Stimulated activated CD8-positive, alpha-beta memory T cell treated with anti-CD3 and anti-CD28 coated beads, Interleukin-2, amount 100 ng/mL, for 1 hour (primary cell): ENCODE results near the gene ZBTB1.
"Not testable (repeated sequence)": the region's sequence is repeated elsewhere in the genome, so short reads cannot be mapped to it uniquely, and the experiment has no call there.

ENCODE experiments used
- DNase-seq, 2 donors: peaks; one replicate each; pipeline ENCODE4 v3.0.0-alpha.2; 2020; ENCODE audit warnings: low read depth in 2 of 2

ZBTB1 gene

DNA sequence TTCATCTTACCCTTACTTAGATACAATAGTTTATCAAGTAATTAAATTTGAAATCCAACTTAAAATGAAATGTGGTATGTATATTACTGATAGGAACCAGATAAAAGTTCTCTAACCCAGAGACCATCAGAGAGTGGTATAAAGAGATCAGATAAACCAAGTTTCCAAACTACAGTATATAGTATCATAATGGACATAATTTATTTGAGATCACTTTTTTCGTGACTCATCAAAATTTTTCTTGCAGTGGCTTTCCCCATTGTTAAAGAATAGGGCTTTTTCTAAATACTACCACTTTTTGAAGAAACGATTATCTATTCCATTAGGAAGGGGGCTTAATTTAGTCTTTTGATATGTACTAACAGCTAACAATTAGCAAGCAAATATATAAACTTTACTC, 20.8 kb downstream of the ZBTB1 start:
- DNase-seq = no peak

DNA sequence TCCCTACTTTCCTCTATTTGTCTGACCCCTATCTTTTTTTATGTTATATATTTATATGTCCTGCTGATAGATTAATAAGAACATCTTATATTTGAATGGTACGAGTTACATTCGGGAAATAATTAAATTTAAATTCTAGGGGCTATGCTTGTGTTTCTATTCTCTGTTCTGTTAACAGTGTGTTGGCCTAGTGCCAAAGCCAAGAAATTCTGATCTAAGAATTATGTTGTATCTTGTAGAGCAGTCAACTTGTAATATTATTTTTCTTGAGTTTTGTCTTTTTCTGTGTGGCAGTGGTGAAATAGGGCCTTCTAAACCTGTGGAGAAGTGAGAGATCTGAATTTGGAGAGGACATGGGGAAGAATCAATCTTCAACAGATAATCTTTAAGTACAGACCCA, 27.0 kb downstream of the ZBTB1 start:
- no peak for DNase-seq

DNA sequence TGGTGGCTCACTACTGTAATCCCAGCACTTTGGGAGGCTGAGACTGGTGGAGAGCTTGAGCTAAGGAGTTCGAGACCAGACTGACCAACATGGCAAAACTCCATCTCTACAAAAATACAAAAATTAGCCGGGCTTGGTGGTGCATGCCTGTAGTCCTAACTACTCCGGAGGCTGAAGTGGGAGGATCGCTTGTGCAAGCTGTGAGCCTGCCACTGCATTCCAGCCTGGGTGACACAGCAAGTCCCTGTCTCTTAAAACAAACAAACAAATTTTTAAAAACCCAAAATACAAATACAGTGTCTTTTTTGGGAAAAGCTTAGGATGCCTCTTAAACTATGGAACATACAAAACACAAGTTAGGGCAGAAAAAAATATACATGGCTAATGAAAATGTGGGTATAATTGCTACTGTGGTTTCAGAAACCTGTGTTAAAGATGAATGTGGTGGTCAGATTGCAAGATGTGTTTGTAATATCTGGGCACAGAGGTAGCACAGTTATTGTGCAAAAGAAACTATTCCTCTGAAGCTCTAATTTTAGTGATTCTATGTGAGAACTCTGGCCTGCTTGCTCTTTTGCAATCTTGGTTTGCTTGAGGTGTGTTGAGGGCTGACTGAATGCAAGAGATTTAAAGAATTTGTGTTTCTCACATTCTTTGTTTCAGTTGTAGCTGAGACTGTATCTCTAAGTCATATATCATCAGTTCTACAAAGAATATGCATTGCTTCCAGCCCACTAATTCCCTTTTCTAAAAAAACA, 32.1 kb downstream of the ZBTB1 start:
- no peak for DNase-seq

DNA sequence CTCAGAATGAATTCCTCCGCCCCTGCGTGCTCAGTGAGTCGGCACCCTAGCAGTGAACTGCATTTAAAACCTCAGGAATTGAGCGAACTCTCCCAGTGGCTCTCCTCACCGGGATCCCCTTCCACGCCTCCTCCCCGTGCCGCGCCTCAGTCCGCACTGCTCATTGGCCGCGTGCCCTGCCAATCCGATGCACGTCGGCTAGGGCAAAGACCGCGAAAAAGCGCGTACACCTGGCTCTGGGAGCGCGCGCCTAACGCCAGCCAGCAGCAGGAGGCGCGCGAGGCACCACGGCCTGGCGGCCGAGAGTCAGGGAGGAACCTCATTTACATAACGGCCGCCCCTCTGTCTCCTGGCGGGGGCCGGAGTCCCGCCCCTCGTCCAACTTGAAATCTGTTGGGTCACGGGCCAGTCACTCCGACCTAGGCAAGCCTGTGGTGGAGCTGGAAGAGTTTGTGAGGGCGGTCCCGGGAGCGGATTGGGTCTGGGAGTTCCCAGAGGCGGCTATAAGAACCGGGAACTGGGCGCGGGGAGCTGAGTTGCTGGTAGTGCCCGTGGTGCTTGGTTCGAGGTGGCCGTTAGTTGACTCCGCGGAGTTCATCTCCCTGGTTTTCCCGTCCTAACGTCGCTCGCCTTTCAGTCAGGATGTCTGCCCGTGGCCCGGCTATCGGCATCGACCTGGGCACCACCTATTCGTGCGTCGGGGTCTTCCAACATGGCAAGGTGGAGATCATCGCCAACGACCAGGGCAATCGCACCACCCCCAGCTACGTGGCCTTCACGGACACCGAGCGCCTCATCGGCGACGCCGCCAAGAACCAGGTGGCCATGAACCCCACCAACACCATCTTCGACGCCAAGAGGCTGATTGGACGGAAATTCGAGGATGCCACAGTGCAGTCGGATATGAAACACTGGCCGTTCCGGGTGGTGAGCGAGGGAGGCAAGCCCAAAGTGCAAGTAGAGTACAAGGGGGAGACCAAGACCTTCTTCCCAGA, 35.9 kb downstream of the ZBTB1 start, which contains the start of gene HSPA2:
Gene HSPA2, plus strand, starts transcription at position 534 of the 995 bp plus-strand sequence. Its CDS starts 109 bp downstream, at position 643.
- peak; percentile 84 to 85 for DNase-seq

DNA sequence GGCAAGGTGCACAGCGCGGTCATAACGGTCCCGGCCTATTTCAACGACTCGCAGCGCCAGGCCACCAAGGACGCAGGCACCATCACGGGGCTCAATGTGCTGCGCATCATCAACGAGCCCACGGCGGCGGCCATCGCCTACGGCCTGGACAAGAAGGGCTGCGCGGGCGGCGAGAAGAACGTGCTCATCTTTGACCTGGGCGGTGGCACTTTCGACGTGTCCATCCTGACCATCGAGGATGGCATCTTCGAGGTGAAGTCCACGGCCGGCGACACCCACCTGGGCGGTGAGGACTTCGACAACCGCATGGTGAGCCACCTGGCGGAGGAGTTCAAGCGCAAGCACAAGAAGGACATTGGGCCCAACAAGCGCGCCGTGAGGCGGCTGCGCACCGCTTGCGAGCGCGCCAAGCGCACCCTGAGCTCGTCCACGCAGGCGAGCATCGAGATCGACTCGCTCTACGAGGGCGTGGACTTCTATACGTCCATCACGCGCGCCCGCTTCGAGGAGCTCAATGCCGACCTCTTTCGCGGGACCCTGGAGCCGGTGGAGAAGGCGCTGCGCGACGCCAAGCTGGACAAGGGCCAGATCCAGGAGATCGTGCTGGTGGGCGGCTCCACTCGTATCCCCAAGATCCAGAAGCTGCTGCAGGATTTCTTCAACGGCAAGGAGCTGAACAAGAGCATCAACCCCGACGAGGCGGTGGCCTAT, 36.8 kb downstream of the ZBTB1 start:
- DNase-seq = no peak

DNA sequence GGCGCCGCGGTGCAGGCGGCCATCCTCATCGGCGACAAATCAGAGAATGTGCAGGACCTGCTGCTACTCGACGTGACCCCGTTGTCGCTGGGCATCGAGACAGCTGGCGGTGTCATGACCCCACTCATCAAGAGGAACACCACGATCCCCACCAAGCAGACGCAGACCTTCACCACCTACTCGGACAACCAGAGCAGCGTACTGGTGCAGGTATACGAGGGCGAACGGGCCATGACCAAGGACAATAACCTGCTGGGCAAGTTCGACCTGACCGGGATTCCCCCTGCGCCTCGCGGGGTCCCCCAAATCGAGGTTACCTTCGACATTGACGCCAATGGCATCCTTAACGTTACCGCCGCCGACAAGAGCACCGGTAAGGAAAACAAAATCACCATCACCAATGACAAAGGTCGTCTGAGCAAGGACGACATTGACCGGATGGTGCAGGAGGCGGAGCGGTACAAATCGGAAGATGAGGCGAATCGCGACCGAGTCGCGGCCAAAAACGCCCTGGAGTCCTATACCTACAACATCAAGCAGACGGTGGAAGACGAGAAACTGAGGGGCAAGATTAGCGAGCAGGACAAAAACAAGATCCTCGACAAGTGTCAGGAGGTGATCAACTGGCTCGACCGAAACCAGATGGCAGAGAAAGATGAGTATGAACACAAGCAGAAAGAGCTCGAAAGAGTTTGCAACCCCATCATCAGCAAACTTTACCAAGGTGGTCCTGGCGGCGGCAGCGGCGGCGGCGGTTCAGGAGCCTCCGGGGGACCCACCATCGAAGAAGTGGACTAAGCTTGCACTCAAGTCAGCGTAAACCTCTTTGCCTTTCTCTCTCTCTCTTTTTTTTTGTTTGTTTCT, 37.6 kb downstream of the ZBTB1 start:
- no peak for DNase-seq

DNA sequence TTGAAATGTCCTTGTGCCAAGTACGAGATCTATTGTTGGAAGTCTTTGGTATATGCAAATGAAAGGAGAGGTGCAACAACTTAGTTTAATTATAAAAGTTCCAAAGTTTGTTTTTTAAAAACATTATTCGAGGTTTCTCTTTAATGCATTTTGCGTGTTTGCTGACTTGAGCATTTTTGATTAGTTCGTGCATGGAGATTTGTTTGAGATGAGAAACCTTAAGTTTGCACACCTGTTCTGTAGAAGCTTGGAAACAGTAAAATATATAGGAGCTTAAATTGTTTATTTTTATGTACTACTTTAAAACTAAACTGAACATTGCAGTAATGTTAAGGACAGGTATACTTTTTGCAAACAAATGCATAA, 38.2 kb downstream of the ZBTB1 start:
- DNase-seq = no peak

DNA sequence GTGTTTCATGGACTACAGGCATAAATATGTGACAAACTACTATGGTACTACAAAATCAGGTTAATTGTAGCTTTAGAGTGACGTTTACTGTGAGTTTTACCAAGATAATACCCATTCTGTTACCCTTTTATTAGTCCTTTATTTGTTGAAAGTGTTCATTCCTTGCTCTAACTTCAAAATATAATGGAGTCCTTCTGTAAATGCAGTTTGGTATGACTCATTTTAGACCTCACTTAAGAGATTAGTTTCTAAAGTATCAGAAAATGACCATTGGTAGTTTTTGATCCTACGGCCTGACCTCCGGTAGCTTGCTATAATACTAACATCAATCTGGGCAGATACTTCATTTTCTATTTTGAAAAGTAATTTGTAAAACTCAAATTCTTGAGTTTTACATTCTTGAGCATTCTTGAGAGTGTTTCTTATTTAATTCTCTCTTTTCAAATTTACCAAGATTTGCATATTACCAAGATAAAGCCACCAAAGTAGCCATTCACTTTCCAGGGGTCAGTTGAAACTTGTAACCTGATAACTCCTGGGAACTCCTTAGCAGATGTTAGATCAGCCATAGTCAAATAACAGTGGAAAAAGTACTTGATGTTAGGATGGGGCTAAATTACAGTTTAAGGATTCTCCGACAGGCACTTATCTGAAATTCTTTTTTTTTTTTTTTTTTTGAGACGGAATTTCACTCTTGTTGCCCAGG, 40.2 kb downstream of the ZBTB1 start:
- no peak for DNase-seq

DNA sequence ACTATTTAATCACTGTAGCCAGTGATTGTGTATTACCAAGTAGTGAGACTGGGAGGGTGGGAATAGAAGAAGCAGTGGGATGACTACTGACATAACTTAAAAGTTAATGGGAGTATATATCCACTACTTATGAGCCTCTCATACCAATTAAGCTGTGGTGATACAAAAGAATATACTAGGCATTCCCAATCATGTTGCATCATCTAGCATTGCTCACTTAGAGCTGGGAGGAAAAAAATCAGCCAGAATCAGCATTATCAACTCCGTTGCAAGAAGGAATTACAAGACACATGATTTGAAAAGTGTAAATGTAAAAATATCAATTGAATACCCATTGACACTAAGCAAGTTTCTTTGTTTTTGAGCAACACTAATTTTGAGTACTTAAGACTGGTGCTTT, 44.4 kb downstream of the ZBTB1 start:
- DNase-seq = no peak

DNA sequence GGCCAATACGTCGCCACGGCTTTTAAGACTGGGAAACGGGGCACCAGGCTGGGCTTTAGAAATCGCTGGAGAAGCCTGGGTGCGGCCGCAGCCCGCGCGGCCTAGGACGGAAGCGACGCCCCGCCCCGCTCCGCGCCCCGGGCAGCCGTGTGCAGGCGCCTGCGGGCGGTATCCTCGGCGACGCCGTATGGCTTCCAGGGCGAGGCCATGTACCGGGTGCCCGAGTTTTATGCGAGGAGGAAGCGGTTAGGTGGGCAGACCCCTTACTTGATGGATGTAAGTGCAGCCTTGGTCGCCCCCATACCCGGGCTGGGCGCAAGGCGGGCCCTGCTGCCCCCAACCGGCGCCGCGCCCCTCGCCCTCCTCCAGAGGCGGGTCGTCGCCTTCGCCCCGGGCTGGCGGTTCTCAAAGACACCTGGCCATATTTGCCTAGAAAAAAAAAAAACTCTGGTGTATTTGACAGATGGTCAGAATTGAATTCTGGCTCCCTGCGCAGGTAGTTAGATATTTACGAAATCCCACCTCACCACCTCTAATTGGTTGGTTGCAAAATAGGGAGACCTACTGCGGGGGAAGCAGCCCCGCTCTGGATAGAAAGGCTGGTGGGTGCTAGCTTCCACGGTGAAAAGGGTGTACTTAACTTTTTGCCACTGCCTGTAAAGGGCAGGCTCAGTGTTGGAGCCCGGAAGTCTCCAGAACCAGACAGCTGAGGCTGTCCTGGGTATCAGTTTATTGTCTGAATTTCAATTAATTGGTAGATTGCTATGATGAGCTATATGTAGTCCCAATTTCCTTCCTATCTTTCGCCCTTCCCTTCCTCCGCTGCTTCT, 45.4 kb downstream of the ZBTB1 start, which contains the start of gene PPP1R36:
Gene PPP1R36, plus strand, starts transcription at position 171 of the 830 bp plus-strand sequence. Its CDS starts 37 bp downstream, at position 208.
- DNase-seq = peak in 1 of 2 donors; percentile 17

DNA sequence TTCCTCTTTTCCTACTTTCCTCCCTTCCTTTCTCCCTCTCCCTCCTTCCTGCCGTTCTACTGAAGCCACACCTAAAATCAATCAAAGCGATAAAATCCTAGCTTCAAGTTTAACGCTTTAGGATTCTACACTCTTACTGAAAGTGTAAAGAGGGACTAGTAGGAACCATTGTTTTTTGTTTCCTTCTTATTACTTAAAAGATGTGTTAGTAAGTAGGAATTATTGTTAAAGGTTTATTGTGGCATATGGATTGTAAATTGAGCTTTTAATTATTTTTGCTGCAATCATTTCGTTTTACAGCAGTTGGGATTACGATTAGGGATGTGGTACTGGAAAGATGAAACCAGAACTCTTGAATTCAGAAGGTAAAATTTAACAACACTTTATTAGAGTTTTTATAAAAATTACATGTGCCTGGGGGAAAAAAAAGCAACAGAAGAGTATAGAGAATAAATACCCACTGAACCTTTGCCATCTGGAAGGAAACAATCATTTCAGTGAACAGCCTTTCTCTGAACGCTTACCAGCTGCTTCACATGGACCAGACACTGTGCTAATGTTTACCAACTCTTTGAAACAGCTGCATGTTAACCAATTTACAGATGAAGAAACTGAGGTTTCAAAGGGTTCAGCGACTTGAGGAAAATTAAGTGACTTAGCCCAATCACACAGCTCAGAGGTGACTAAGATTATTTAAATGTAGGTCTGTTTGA, 46.2 kb downstream of the ZBTB1 start:
- no peak for DNase-seq

DNA sequence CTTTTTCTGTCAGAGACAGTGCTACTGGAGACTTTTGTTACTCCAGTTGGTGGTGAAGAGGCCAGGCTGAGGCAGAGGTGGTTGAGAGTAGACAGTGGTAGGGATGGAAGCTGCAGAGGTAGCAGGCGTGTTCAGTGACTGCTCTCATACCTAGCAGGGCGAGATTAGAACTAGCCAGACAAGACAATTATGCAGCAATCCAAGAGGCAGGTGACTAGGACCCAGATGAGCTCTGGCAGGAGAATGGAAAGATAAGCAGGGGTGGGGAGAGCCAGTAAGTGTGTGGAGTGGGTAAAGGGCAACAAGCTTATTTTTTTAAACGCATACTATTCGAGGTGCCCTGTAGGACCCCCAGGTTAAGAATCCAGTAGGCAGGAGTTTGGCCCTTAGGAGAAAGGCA, 50.0 kb downstream of the ZBTB1 start:
- DNase-seq = no peak

DNA sequence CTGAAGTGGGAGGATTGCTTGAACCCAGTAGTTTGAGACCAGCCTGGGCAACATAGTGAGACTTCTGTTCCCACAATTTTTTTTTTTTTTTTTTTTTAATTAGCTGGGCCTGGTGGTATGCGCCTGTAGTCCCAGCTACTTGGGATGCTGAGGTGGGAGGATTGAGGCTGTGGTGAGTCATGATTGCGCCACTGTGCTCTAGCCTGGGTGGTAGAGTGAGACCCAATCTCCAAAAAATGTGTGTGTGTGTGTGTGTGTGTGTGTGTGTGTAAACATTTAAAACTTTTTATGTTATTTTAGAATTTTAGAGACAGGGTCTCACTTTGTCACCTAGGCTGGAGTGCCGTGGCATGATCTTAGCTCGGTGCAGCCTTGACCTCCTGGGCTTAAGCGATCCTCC, 52.0 kb downstream of the ZBTB1 start:
- DNase-seq = no peak

DNA sequence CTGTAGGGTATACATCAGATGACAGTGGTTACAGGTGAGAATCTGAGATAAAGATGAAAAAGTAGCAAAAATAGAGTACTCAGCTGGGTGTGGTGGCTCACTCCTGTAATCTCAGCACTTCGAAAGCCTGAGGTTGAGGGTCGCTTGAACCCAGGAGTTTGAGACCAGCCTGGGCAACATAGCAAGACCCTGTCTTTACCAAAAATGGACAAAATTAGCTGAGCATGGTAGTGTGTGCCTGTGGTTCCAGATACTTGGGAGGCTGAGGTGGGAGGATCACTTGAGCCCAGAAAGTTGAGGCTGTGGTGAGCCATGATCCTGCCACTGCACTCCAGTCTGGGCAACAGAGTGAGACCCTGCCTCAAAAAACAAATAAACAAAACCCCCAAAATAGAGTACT, 53.6 kb downstream of the ZBTB1 start:
- not testable (repeated sequence) for DNase-seq

DNA sequence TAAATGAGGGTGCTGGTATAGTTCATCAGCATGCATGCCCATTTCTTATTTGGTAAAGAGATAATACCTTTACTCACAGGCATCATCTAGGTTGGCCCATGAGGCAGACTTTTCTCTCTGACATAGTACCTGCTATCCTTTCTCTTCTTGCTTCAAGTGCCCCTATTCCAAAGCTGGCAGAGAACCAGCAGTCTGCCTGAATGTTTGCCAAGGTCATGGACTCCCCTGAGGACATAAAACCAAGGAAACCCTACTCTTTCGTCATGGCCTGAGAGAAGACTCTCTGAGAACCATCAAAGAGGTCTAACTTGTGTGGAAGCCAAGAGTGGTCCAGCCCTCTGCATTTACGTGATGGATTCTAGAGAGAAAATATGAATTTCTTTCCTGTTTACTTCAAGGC, 57.1 kb downstream of the ZBTB1 start:
- no peak for DNase-seq

DNA sequence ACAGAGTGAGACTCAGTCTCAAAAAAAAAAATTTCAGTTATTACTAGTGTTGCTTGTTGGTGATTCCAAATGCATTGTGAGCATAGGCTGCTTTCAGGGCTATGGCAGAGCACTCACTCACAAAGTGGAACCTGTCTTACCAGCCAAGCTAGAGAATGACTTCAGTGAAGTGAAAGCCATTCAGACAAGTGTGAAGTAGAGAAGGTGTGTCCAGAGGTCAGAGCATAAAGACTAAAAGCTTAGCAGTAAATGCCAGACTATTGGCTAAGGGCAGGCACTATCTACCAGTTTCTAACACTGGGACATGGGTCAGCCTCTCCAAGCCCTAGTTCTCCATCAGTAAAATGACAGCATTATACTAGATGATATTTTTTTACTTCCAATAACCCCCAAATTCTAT, 57.9 kb downstream of the ZBTB1 start:
- DNase-seq = no peak

DNA sequence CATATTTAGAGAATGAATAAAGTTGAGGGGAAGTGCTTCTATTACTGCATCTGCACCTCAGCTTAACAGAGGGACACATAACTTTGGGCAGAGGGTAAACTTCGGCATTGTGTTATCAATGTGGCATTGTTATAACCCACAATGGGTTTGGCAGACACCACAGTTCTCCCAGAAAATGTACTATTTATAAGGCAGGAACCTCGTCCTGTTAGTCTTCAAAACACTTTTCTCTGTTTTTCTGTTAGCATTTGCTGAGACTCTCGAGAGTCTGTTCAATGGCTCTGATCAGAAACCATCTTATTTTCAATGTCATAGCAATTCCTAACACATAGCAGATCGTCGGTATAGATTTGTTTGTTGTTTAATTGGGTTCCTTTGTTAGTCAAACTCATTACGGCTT, 59.1 kb downstream of the ZBTB1 start:
- DNase-seq = no peak

DNA sequence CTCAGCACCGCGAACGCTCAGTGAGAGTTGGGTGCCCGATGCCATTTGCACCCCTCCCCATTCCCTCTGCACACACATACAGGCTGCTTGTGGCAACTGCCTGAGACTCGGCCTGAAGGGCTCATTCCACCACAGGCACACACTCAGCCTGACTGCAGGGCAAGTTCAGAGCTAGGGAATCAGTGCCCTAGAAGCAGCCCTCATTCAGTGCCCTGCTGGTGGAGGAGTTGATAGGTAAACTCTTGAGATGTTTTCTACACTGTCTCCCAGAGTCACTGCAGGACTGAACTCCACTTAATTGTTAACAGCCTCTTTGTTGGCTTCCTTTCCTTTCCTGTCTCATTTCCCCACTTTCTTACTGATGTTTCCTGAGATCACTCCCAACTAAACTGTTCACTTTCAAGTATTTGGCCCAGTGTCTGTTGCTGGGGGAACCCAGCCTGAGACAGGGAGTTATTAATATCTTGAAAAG, 62.1 kb downstream of the ZBTB1 start:
- no peak for DNase-seq

DNA sequence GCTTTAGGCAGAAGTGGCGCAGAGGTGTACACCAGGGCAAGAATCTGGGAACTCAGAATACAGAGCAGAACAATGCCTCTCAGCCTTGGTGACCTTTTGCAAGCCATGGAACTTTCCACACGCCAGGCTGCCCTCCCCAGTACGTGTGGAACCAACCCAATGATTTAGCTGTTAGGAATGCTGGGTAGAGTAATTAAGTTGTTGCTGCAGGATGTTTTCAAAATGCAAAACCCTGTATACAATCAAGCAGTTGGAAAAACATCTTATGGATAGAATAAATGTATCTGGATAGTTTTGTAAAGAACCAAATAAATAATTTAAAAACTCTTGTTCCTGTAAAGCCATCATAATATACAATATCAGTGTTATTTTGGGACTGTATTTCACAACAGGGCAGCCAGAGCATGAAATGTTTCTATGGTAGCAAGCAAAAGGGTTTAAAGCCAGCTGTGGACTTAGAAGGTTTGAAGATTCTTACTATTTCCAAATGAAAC, 64.6 kb downstream of the ZBTB1 start:
- no peak for DNase-seq
